Skeletal muscle satellite cell (primary cell): ENCODE measurements around the gene CADM4.
"Not testable (repeated sequence)": the region's sequence is repeated elsewhere in the genome, so short reads cannot be mapped to it uniquely, and the experiment has no call there.

Source experiments
- H3K27me3 ChIP-seq: 2 replicates; pipeline ENCODE4 v1.7.0; 2013; ENCODE audit warnings: low read length; ENCODE audit not compliant: control insufficient read depth, insufficient read depth
- H3K36me3 ChIP-seq: 2 replicates; pipeline ENCODE4 v1.7.0; 2013; ENCODE audit warnings: mild to moderate bottlenecking, control low read depth, low read length; ENCODE audit not compliant: insufficient read depth
- H3K4me1 ChIP-seq: 2 replicates; pipeline ENCODE4 v1.7.0; 2013; ENCODE audit warnings: low read length; ENCODE audit not compliant: control insufficient read depth, insufficient read depth
- H3K4me2 ChIP-seq: 2 replicates; pipeline ENCODE4 v1.7.0; 2013; ENCODE audit warnings: mild to moderate bottlenecking, low read length
- H3K4me3 ChIP-seq: 2 replicates; pipeline ENCODE4 v1.7.0; 2013; ENCODE audit warnings: low read length
- H3K9ac ChIP-seq: 2 replicates; pipeline ENCODE4 v1.7.0; 2013; ENCODE audit warnings: mild to moderate bottlenecking, low read depth, low read length, moderate library complexity
- H3K9me3 ChIP-seq: replicated peaks from 2 replicates; pipeline ENCODE4 v1.7.0; 2013; ENCODE audit warnings: mild to moderate bottlenecking, control low read depth, low read length

CADM4 gene

DNA sequence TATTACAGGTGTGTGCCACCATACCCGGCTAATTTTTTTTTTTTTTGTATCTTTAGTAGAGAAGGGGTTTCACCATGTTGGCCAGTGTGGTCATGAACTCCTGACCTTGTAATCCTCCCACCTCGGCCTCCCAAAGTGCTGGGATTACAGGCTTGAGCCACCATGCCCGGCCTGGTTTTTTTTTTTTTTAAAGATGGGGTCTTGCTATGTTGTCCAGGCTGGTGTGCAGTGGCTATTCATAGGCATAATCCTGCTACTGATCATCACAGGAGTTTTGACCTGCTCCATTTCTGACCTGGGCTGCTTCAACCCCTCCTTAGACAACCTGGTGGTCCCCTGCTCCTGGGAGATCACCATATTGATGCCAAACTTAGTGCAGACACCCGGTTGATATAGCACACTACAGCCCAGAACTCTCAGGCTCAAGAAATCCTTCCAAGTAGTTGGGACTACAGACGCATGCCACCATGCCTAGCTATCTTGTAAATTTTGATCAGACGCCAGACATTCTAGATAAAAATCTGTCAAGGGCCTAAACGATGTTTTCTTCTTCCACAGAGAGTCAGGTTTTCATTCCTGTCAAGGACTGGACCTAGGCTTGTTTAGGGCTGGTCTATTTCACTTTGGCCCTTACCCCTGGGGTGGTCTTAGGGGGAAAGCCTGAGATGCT lies 20.8 kb upstream of the CADM4 start:
- Histone ChIP-seq H3K36me3 (peaks cover 77% of the 10 kb centered on the region), H3K9me3 (no peaks in the 10 kb centered on the region)

DNA sequence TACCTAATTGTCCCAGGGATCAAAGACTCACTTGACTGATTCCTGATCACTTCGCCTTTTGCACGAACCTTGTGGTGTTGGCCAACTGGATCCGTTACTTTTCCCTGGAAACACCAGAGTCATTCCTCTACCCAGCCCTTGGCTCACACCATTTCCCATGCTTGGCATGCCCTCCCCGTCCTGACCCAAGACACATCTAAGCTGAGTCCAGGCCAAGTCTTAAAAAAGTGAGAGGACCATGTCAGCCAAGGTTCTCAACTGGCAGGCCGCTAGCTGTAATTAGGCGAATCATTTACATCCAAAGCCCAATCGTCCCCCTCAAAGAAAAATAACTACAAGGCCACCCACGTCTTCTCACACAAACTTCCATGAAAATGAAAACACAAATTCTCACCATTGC lies 18.8 kb upstream of the CADM4 start:
- no peak overlapping the region for H3K4me2 ChIP-seq
- no peak overlapping the region for H3K9ac ChIP-seq
- H3K27me3 ChIP-seq = no peaks in the 10 kb centered on the region
- no peaks in the 10 kb centered on the region for H3K4me1 ChIP-seq
- H3K4me3 ChIP-seq = no peak overlapping the region
- peaks cover 73% of the 10 kb centered on the region for H3K36me3 ChIP-seq
- H3K9me3 ChIP-seq = no peaks in the 10 kb centered on the region

More for the DNA sequence above, 20.8 kb upstream of the CADM4 start:
- Histone ChIP-seq H3K4me2 (no peak overlapping the region), H3K9ac (no peak overlapping the region), H3K4me3 (no peak overlapping the region), H3K4me1 (no peaks in the 10 kb centered on the region), H3K27me3 (no peaks in the 10 kb centered on the region)

DNA sequence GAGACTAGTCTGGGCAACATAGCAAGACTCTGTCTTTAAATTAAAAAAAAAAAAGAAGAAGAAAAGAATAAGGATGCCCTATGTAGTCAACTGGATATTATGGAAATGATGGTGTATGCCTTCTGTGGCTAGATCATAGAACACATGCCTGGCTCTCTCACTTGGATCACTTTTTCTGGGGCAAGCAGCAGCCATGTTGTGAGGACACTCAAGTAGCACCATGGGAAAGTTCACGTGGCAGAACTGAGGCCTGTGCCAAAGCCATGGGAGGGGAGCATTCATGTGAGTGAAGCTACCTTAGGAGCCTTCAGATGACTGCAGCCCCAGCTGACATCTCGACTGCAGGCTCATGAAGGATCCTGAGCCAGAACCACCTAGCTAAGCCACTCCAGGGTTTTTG lies 18.4 kb upstream of the CADM4 start:
- Histone ChIP-seq H3K4me2 (no peak overlapping the region), H3K4me1 (no peaks in the 10 kb centered on the region), H3K4me3 (no peak overlapping the region), H3K9ac (no peak overlapping the region), H3K36me3 (peaks cover 73% of the 10 kb centered on the region), H3K27me3 (no peaks in the 10 kb centered on the region), H3K9me3 (no peaks in the 10 kb centered on the region)

DNA sequence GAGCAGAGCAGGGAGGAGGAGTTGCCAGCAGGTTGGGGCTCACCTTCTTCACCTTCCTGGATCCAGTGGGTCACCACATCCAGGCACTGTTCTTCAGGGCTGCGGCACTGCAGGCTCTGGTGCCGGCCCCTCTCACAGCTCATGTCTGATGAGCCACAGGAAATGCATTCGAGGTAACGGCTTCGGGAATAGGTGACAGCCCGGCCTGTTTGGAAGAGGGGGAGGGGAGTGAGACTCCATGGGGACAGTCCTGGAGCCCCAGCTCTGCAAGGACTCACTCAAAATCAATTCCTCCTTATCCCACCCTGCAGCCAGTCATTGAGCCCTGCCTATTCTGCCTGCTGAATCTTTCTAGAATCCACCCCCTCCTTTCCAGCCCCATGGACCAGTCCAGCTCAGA lies 16.8 kb upstream of the CADM4 start:
- H3K4me2 ChIP-seq = no peak overlapping the region
- H3K9ac ChIP-seq = no peak overlapping the region
- no peaks in the 10 kb centered on the region for H3K9me3 ChIP-seq
- peaks cover 70% of the 10 kb centered on the region for H3K36me3 ChIP-seq
- H3K4me1 ChIP-seq = peaks cover 3% of the 10 kb centered on the region
- no peak overlapping the region for H3K4me3 ChIP-seq
- no peaks in the 10 kb centered on the region for H3K27me3 ChIP-seq

DNA sequence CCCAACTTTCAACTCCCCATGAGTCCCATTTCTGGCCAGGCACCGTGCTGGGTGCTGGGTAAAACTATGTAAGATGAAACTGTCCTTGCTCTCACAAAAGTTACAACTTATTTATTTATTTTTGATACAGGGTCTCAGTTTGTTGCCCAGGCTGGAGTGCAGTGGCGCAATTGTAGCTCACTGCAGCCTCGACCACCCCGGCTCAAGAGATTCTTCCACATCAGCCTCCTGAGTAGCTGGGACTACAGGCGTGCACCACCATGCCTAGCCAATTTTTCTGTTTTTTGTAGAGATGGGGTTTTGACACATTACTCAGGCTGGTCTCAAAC lies 12.9 kb upstream of the CADM4 start:
- no peaks in the 10 kb centered on the region for H3K27me3 ChIP-seq
- peaks cover 3% of the 10 kb centered on the region for H3K4me1 ChIP-seq
- peaks cover 56% of the 10 kb centered on the region for H3K36me3 ChIP-seq
- no peak overlapping the region for H3K9ac ChIP-seq
- no peaks in the 10 kb centered on the region for H3K9me3 ChIP-seq
- H3K4me2 ChIP-seq = no peak overlapping the region
- no peak overlapping the region for H3K4me3 ChIP-seq

DNA sequence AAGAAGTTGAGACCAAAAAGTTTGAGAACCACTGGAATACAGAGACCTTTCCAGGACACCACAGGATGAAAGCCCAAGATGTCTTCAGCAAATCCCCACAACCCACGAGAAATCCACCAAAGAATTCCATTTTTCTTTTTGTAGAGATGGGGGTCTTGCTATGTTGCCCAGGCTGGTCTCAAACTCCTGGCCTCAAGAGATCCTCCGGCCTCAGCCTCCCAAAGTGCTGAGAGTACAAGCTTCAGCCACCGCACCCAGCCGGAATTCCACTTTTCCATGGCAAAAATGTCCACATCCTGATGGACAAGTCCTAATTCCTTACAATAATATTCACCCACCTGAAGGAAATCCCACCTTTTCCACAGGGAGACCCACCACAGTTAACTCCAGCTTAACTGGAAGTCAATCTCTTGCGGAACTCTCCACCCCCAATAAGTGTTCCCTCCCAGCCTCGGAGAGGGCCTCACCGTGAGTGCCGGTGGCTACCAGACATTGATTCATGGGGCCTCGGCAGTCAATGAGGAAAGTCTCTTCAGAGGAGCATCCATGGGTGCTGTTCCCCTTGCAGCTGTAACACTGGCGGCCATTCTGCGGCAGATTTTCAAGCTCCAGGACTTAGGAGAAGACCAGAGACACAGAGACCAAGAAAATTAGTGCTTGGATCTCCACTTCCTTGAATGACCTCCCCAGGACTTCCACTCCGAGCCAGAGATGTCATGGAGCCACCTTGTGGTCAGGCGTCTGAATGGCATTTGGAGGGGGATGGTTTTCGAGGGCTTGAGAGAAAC lies 12.3 kb upstream of the CADM4 start:
- Histone ChIP-seq H3K27me3 (no peaks in the 10 kb centered on the region), H3K4me1 (peaks cover 3% of the 10 kb centered on the region), H3K36me3 (peaks cover 59% of the 10 kb centered on the region), H3K9ac (peak overlapping the region; percentile 34), H3K4me2 (peak overlapping the region; percentile 58), H3K4me3 (no peak overlapping the region), H3K9me3 (no peaks in the 10 kb centered on the region)

DNA sequence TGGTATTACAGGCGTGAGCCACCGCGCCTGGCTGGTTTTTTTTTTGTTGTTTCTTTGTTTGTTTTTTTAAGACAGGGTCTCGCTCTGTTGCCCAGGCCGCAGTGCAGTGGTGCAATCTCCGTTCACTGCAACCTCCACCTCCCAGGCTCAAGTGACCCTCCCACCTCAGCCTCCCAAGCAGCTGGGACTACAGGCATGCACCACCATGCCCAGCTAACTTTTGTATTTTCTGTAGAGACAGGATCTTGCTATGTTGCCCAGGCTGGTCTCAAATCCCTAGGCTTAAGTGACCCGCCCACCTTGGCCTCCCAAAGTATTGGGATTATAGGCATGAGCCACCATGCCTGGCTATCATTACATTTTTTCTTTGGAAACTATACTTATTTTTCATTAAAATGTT lies 10.6 kb upstream of the CADM4 start:
- H3K36me3 ChIP-seq = peaks cover 51% of the 10 kb centered on the region
- H3K4me3 ChIP-seq = not testable (repeated sequence)

DNA sequence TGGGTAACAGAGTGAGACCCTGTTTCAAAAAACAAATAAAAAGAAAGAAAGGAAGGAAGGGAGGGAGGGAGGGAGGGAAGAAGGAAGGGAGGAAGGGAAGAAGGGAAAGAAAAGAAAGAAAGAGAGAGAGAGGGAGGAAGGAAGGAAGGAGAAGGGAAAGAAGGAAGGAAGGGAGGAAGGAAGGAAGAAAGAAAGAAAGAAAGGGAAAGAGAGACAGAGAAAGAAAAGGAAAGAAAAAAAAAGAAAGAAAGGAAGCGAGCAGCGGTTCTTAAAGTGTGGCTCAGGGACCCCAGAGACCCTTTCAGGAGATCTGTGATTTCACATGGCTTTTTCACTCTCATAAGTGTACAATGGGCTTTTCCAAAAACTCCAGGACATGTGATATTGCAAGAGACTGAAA lies 9.9 kb upstream of the CADM4 start:
- peaks cover 3% of the 10 kb centered on the region for H3K4me1 ChIP-seq
- H3K36me3 ChIP-seq = peaks cover 46% of the 10 kb centered on the region
- no peak overlapping the region for H3K9ac ChIP-seq
- H3K4me2 ChIP-seq = no peak overlapping the region
- H3K27me3 ChIP-seq = no peaks in the 10 kb centered on the region
- no peak overlapping the region for H3K4me3 ChIP-seq
- H3K9me3 ChIP-seq = no peaks in the 10 kb centered on the region

More for the DNA sequence above, 10.6 kb upstream of the CADM4 start:
- not testable (repeated sequence) for H3K9ac ChIP-seq, H3K4me1 ChIP-seq, H3K9me3 ChIP-seq, H3K27me3 ChIP-seq, H3K4me2 ChIP-seq

DNA sequence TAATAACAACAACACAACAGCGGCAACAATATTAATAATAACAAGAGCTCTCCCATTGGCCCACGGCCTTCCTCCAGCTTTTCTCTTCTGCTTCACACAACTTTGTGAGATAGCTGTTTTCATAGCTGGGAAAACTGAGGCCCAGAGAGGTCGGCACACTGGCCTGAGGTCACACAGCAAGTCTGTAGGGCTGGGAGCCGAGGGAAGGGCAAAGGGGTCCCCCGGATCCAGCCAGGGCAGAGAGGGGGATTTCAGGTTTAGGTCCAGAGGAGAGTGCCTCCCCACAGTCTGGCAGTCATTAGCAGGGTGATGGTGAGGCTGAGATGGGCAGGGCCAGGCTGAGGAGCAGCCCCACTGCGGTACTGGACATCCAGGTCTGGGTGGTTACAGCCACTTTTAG lies 9.0 kb upstream of the CADM4 start:
- no peak overlapping the region for H3K4me2 ChIP-seq
- no peak overlapping the region for H3K9ac ChIP-seq
- H3K9me3 ChIP-seq = no peaks in the 10 kb centered on the region
- no peak overlapping the region for H3K4me3 ChIP-seq
- peaks cover 3% of the 10 kb centered on the region for H3K4me1 ChIP-seq
- H3K27me3 ChIP-seq = no peaks in the 10 kb centered on the region
- H3K36me3 ChIP-seq = peaks cover 41% of the 10 kb centered on the region

DNA sequence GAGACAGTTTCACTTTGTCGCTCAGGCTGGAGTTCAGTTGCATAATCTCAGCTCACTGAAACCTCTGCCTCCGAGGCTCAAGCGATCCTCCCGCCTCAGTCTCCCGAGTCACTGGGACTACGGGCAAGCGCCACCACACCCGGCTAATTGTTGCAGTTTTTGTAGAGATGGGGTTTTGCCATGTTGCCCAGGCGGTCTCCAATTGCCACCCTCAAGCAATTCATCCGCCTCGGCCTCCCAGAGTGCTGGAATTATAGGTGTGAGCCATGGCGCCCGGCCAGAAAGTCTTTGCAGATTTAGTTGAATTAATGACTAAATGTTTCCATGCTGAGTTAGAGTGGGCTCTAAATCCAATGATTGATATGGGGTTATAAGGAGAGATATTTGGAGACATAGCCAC lies 4.5 kb upstream of the CADM4 start:
- no peaks in the 10 kb centered on the region for H3K9me3 ChIP-seq
- H3K36me3 ChIP-seq = peaks cover 26% of the 10 kb centered on the region
- H3K27me3 ChIP-seq = peaks cover 17% of the 10 kb centered on the region
- no peak overlapping the region for H3K4me3 ChIP-seq
- peaks cover 5% of the 10 kb centered on the region for H3K4me1 ChIP-seq
- H3K9ac ChIP-seq = no peak overlapping the region
- H3K4me2 ChIP-seq = no peak overlapping the region

DNA sequence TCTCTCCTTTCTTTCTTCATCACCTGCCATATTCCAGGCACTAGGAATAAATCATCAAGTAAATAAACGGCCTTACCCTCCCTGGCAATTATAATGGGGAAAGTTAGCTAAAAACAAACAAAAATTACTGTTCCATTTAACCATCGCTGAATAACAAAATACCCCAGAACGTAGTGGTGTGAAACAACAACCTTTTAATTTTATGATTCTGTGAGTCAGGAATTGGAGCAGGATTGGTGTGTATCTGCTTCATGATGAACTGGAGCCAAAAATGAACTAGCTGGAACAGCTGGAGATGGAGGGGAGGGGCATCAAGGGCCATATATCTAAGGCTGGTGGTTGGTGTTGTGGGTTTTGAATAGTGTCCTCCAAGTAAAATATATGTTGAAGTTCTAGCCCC lies 3.7 kb upstream of the CADM4 start:
- H3K4me1 ChIP-seq = peaks cover 5% of the 10 kb centered on the region
- no peak overlapping the region for H3K4me2 ChIP-seq
- peaks cover 26% of the 10 kb centered on the region for H3K27me3 ChIP-seq
- no peak overlapping the region for H3K4me3 ChIP-seq
- H3K9me3 ChIP-seq = no peaks in the 10 kb centered on the region
- no peak overlapping the region for H3K9ac ChIP-seq
- peaks cover 18% of the 10 kb centered on the region for H3K36me3 ChIP-seq

DNA sequence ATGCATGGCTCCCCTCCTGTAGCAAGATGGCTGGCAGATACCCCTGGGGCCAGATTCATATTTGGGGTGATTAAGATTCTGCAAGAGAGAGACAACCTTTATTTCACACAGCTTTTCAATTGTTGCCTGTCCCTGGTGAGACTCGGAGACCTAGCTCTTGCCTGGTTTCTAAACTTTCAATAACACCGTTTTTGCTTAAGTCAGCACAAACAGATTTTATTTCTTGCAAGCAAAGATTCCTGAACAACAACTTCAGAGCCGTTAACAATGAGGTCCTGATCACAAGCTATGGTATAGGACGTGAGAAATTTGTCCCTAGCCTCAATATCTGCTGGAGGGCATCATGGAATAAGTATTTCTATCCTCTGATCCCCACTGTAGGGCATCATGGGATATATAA lies 2.9 kb upstream of the CADM4 start:
- Histone ChIP-seq H3K9me3 (no peaks in the 10 kb centered on the region), H3K9ac (no peak overlapping the region), H3K27me3 (peaks cover 33% of the 10 kb centered on the region), H3K4me3 (no peak overlapping the region), H3K4me1 (peaks cover 5% of the 10 kb centered on the region), H3K4me2 (no peak overlapping the region), H3K36me3 (peaks cover 11% of the 10 kb centered on the region)
